Activated naive CD8-positive, alpha-beta T cell treated with anti-CD3 and anti-CD28 coated beads for 36 hours (primary cell): ENCODE data around the gene IL4I1. TPM values are rescaled to one million over a fixed set of nuclear protein-coding genes. Genes with fewer than 3 reads are reported as not detected.

ENCODE experiments used
- DNase-seq: peaks from one replicate; pipeline ENCODE4 v3.0.0; 2021
- H3K27ac Mint-ChIP-seq: one replicate; pipeline ENCODE4 v1.8.0; 2022; ENCODE audit warnings: mild to moderate bottlenecking, moderate library complexity, mixed read lengths
- H3K27me3 Mint-ChIP-seq: one replicate; pipeline ENCODE4 v1.8.0; 2022; ENCODE audit warnings: mild to moderate bottlenecking, mixed read lengths
- H3K36me3 Mint-ChIP-seq: one replicate; pipeline ENCODE4 v1.8.0; 2021; ENCODE audit warnings: mild to moderate bottlenecking, mixed read lengths
- H3K4me1 Mint-ChIP-seq: one replicate; pipeline ENCODE4 v1.8.0; 2021; ENCODE audit warnings: mixed read lengths
- H3K4me3 Mint-ChIP-seq: one replicate; pipeline ENCODE4 v1.8.0; 2022; ENCODE audit warnings: mild to moderate bottlenecking, moderate library complexity, mixed read lengths
- H3K9me3 Mint-ChIP-seq: one replicate; pipeline ENCODE4 v1.8.0; 2022; ENCODE audit warnings: mixed read lengths
- total RNA-seq, 2 experiments: library from RNA; stranded (reverse); gene quantifications; one replicate each; pipeline ENCODE4 v1.2.3, GENCODE V29; 2021

IL4I1 gene
- total RNA-seq, 2 experiments from 2014 or later = 2.3 to 2.9 TPM

- H3K4me3 Mint-ChIP-seq = no peak overlapping the region
- H3K27ac Mint-ChIP-seq = no peak overlapping the region
- no peaks in the 10 kb centered on the region for H3K9me3 Mint-ChIP-seq
- no peaks in the 10 kb centered on the region for H3K27me3 Mint-ChIP-seq
- peaks cover 28% of the 10 kb centered on the region for H3K36me3 Mint-ChIP-seq
- no peak for DNase-seq
- H3K4me1 Mint-ChIP-seq = peaks cover 16% of the 10 kb centered on the region
These were observed 14.9 kb downstream of the IL4I1 start for GRCh38 chr19:49881672-49882394.

GRCh38 chr19:49881186-49881585 lies 15.5 kb downstream of the IL4I1 start:
- H3K27ac Mint-ChIP-seq = no peak overlapping the region
- peaks cover 28% of the 10 kb centered on the region for H3K36me3 Mint-ChIP-seq
- H3K4me1 Mint-ChIP-seq = peaks cover 15% of the 10 kb centered on the region
- no peaks in the 10 kb centered on the region for H3K27me3 Mint-ChIP-seq
- no peaks in the 10 kb centered on the region for H3K9me3 Mint-ChIP-seq
- no peak overlapping the region for H3K4me3 Mint-ChIP-seq
- no peak for DNase-seq

- peaks cover 17% of the 10 kb centered on the region for H3K4me1 Mint-ChIP-seq
- peaks cover 28% of the 10 kb centered on the region for H3K36me3 Mint-ChIP-seq
- no peak overlapping the region for H3K4me3 Mint-ChIP-seq
- no peak for DNase-seq
- H3K27ac Mint-ChIP-seq = no peak overlapping the region
- H3K27me3 Mint-ChIP-seq = no peaks in the 10 kb centered on the region
- no peaks in the 10 kb centered on the region for H3K9me3 Mint-ChIP-seq
These were observed 16.4 kb downstream of the IL4I1 start for GRCh38 chr19:49880162-49880869.

- Mint-ChIP-seq H3K9me3 (no peaks in the 10 kb centered on the region), H3K36me3 (peaks cover 25% of the 10 kb centered on the region), H3K4me1 (peaks cover 21% of the 10 kb centered on the region), H3K4me3 (peak overlapping the region; percentile 4), H3K27ac (peak overlapping the region; percentile 42), H3K27me3 (no peaks in the 10 kb centered on the region)
- DNase-seq = no peak
These were observed 17.3 kb downstream of the IL4I1 start for GRCh38 chr19:49879243-49879963.

- Mint-ChIP-seq H3K9me3 (no peaks in the 10 kb centered on the region), H3K4me1 (peaks cover 21% of the 10 kb centered on the region), H3K27ac (peak overlapping the region; percentile 42), H3K36me3 (peaks cover 25% of the 10 kb centered on the region), H3K4me3 (no peak overlapping the region), H3K27me3 (no peaks in the 10 kb centered on the region)
- DNase-seq = no peak
These were observed 18.0 kb downstream of the IL4I1 start for GRCh38 chr19:49878744-49879070.

- peak; percentile 99 for DNase-seq
- H3K4me3 Mint-ChIP-seq = no peak overlapping the region
- no peak overlapping the region for H3K27ac Mint-ChIP-seq
- H3K9me3 Mint-ChIP-seq = no peaks in the 10 kb centered on the region
- H3K27me3 Mint-ChIP-seq = no peaks in the 10 kb centered on the region
- H3K36me3 Mint-ChIP-seq = peaks cover 19% of the 10 kb centered on the region
- H3K4me1 Mint-ChIP-seq = peaks cover 21% of the 10 kb centered on the region
These were observed 18.6 kb downstream of the IL4I1 start for GRCh38 chr19:49877879-49878743.

GRCh38 chr19:49877020-49877878 lies 19.4 kb downstream of the IL4I1 start, which contains the start of the genes AKT1S1 and TBC1D17:
Gene AKT1S1 (minus strand): TSS chr19:49877355. CDS start chr19:49873295, 4,060 bp downstream.
Gene TBC1D17 (plus strand): TSS chr19:49877702. CDS start chr19:49877724, 22 bp downstream.
- Mint-ChIP-seq H3K36me3 (peaks cover 18% of the 10 kb centered on the region), H3K9me3 (no peaks in the 10 kb centered on the region), H3K4me3 (no peak within 1 kb of the TSS), H3K4me1 (peaks cover 22% of the 10 kb centered on the region), H3K27ac (no peak within 1 kb of the TSS), H3K27me3 (no peaks in the 10 kb centered on the region)
- DNase-seq = peak; percentile 98

GRCh38 chr19:49876422-49877019 lies 20.2 kb downstream of the IL4I1 start:
- Mint-ChIP-seq H3K36me3 (peaks cover 12% of the 10 kb centered on the region), H3K4me3 (no peak overlapping the region), H3K27ac (no peak overlapping the region), H3K4me1 (peaks cover 27% of the 10 kb centered on the region), H3K9me3 (no peaks in the 10 kb centered on the region), H3K27me3 (no peaks in the 10 kb centered on the region)
- DNase-seq = peak; percentile 98

- Mint-ChIP-seq H3K9me3 (no peaks in the 10 kb centered on the region), H3K27ac (no peak overlapping the region), H3K4me3 (no peak overlapping the region), H3K4me1 (peaks cover 27% of the 10 kb centered on the region), H3K27me3 (no peaks in the 10 kb centered on the region), H3K36me3 (peaks cover 10% of the 10 kb centered on the region)
- peak; percentile 57 for DNase-seq
These were observed 20.7 kb downstream of the IL4I1 start for GRCh38 chr19:49875857-49876421.

- Mint-ChIP-seq H3K27ac (peak overlapping the region; percentile 50), H3K36me3 (peaks cover 10% of the 10 kb centered on the region), H3K4me1 (peaks cover 31% of the 10 kb centered on the region), H3K4me3 (no peak overlapping the region), H3K9me3 (no peaks in the 10 kb centered on the region), H3K27me3 (no peaks in the 10 kb centered on the region)
- no peak for DNase-seq
These were observed 21.5 kb downstream of the IL4I1 start for GRCh38 chr19:49875177-49875576.

GRCh38 chr19:49874503-49875157 lies 22.1 kb downstream of the IL4I1 start:
- H3K27ac Mint-ChIP-seq = peak overlapping the region; percentile 50
- DNase-seq = no peak
- no peak overlapping the region for H3K4me3 Mint-ChIP-seq
- peaks cover 10% of the 10 kb centered on the region for H3K36me3 Mint-ChIP-seq
- no peaks in the 10 kb centered on the region for H3K27me3 Mint-ChIP-seq
- H3K4me1 Mint-ChIP-seq = peaks cover 32% of the 10 kb centered on the region
- no peaks in the 10 kb centered on the region for H3K9me3 Mint-ChIP-seq

GRCh38 chr19:49873834-49874233 lies 22.9 kb downstream of the IL4I1 start:
- H3K36me3 Mint-ChIP-seq = peaks cover 2% of the 10 kb centered on the region
- no peaks in the 10 kb centered on the region for H3K27me3 Mint-ChIP-seq
- H3K9me3 Mint-ChIP-seq = no peaks in the 10 kb centered on the region
- no peak overlapping the region for H3K27ac Mint-ChIP-seq
- peaks cover 26% of the 10 kb centered on the region for H3K4me1 Mint-ChIP-seq
- no peak overlapping the region for H3K4me3 Mint-ChIP-seq
- DNase-seq = no peak

GRCh38 chr19:49873129-49873521 lies 23.6 kb downstream of the IL4I1 start:
- no peaks in the 10 kb centered on the region for H3K36me3 Mint-ChIP-seq
- H3K4me3 Mint-ChIP-seq = no peak overlapping the region
- no peaks in the 10 kb centered on the region for H3K9me3 Mint-ChIP-seq
- H3K27ac Mint-ChIP-seq = no peak overlapping the region
- H3K27me3 Mint-ChIP-seq = no peaks in the 10 kb centered on the region
- no peak for DNase-seq
- H3K4me1 Mint-ChIP-seq = peaks cover 24% of the 10 kb centered on the region
